ENCODE data around the gene GALP.
"Not testable (repeated sequence)": the region's sequence is repeated elsewhere in the genome, so short reads cannot be mapped to it uniquely, and the experiment has no call there.

The GALP gene

GRCh38 chr19:56162258-56162657 lies 13.6 kb upstream of the GALP start:
- H3K4me1 ChIP-seq (ENCODE audit: control insufficient read depth, insufficient read depth, low read length), result no peaks in the 10 kb centered on the region
- no peaks in the 10 kb centered on the region for H3K27me3 ChIP-seq (replicated peaks; ENCODE audit: control insufficient read depth, insufficient read depth, low read length)
- H3K4me3 ChIP-seq (ENCODE audit: low read length), result no peak overlapping the region
- DNase-seq (ENCODE audit: low read depth), result no peak
- H3K36me3 ChIP-seq (ENCODE audit: control insufficient read depth, insufficient read depth, low read length, severe bottlenecking), result peaks cover 22% of the 10 kb centered on the region
- no peak overlapping the region for H3K9ac ChIP-seq (ENCODE audit: low read length)
- no peaks in the 10 kb centered on the region for H3K9me3 ChIP-seq (ENCODE audit: control insufficient read depth, low read length)

- Histone ChIP-seq H3K4me3 (ENCODE audit: low read length) (no peak overlapping the region), H3K4me1 (ENCODE audit: control insufficient read depth, insufficient read depth, low read length) (no peaks in the 10 kb centered on the region), H3K27me3 (replicated peaks; ENCODE audit: control insufficient read depth, insufficient read depth, low read length) (no peaks in the 10 kb centered on the region), H3K9ac (ENCODE audit: low read length) (no peak overlapping the region), H3K9me3 (ENCODE audit: control insufficient read depth, low read length) (no peaks in the 10 kb centered on the region), H3K36me3 (ENCODE audit: control insufficient read depth, insufficient read depth, low read length, severe bottlenecking) (peaks cover 22% of the 10 kb centered on the region)
- no peak for DNase-seq (ENCODE audit: low read depth)
Observed at GRCh38 chr19:56163097-56163496, 12.7 kb upstream of the GALP start.

- no peak overlapping the region for H3K4me3 ChIP-seq (ENCODE audit: low read length)
- peaks cover 3% of the 10 kb centered on the region for H3K27me3 ChIP-seq (replicated peaks; ENCODE audit: control insufficient read depth, insufficient read depth, low read length)
- H3K36me3 ChIP-seq (ENCODE audit: control insufficient read depth, insufficient read depth, low read length, severe bottlenecking), result no peaks in the 10 kb centered on the region
- DNase-seq (ENCODE audit: low read depth), result peak; percentile 36
- no peaks in the 10 kb centered on the region for H3K9me3 ChIP-seq (ENCODE audit: control insufficient read depth, low read length)
- H3K9ac ChIP-seq (ENCODE audit: low read length), result no peak overlapping the region
- no peaks in the 10 kb centered on the region for H3K4me1 ChIP-seq (ENCODE audit: control insufficient read depth, insufficient read depth, low read length)
Observed at GRCh38 chr19:56167064-56167578, 8.7 kb upstream of the GALP start.

- DNase-seq (ENCODE audit: low read depth), result no peak
Observed at GRCh38 chr19:56170261-56170660, 5.5 kb upstream of the GALP start.

GRCh38 chr19:56174086-56174485 lies 1.7 kb upstream of the GALP start:
- H3K27me3 ChIP-seq (replicated peaks; ENCODE audit: control insufficient read depth, insufficient read depth, low read length), result peaks cover 39% of the 10 kb centered on the region
- H3K36me3 ChIP-seq (ENCODE audit: control insufficient read depth, insufficient read depth, low read length, severe bottlenecking), result no peaks in the 10 kb centered on the region
- no peak overlapping the region for H3K9ac ChIP-seq (ENCODE audit: low read length)
- no peak overlapping the region for H3K4me3 ChIP-seq (ENCODE audit: low read length)
- no peaks in the 10 kb centered on the region for H3K9me3 ChIP-seq (ENCODE audit: control insufficient read depth, low read length)
- DNase-seq (ENCODE audit: low read depth), result no peak
- no peaks in the 10 kb centered on the region for H3K4me1 ChIP-seq (ENCODE audit: control insufficient read depth, insufficient read depth, low read length)

More at GRCh38 chr19:56170261-56170660, 5.5 kb upstream of the GALP start:
- Histone ChIP-seq H3K36me3 (ENCODE audit: control insufficient read depth, insufficient read depth, low read length, severe bottlenecking) (no peaks in the 10 kb centered on the region), H3K4me1 (ENCODE audit: control insufficient read depth, insufficient read depth, low read length) (no peaks in the 10 kb centered on the region), H3K4me3 (ENCODE audit: low read length) (no peak overlapping the region), H3K9me3 (ENCODE audit: control insufficient read depth, low read length) (no peaks in the 10 kb centered on the region), H3K9ac (ENCODE audit: low read length) (no peak overlapping the region), H3K27me3 (replicated peaks; ENCODE audit: control insufficient read depth, insufficient read depth, low read length) (peaks cover 24% of the 10 kb centered on the region)

- Histone ChIP-seq H3K27me3 (replicated peaks; ENCODE audit: control insufficient read depth, insufficient read depth, low read length) (peaks cover 39% of the 10 kb centered on the region), H3K9me3 (ENCODE audit: control insufficient read depth, low read length) (no peaks in the 10 kb centered on the region), H3K9ac (ENCODE audit: low read length) (no peak overlapping the region), H3K4me3 (ENCODE audit: low read length) (no peak overlapping the region), H3K36me3 (ENCODE audit: control insufficient read depth, insufficient read depth, low read length, severe bottlenecking) (no peaks in the 10 kb centered on the region), H3K4me1 (ENCODE audit: control insufficient read depth, insufficient read depth, low read length) (no peaks in the 10 kb centered on the region)
- no peak for DNase-seq (ENCODE audit: low read depth)
Observed at GRCh38 chr19:56174550-56174949, 1.3 kb upstream of the GALP start.

GRCh38 chr19:56176310-56176709 lies 502 bp downstream of the GALP start:
- H3K4me3 ChIP-seq (ENCODE audit: low read length); H3K4me1 ChIP-seq (ENCODE audit: control insufficient read depth, insufficient read depth, low read length); DNase-seq (ENCODE audit: low read depth); H3K9me3 ChIP-seq (ENCODE audit: control insufficient read depth, low read length); H3K36me3 ChIP-seq (ENCODE audit: control insufficient read depth, insufficient read depth, low read length, severe bottlenecking); H3K9ac ChIP-seq (ENCODE audit: low read length): not testable (repeated sequence)
- peaks cover 44% of the 10 kb centered on the region for H3K27me3 ChIP-seq (replicated peaks; ENCODE audit: control insufficient read depth, insufficient read depth, low read length)

- no peaks in the 10 kb centered on the region for H3K4me1 ChIP-seq (ENCODE audit: control insufficient read depth, insufficient read depth, low read length)
- H3K4me3 ChIP-seq (ENCODE audit: low read length), result no peak overlapping the region
- H3K9me3 ChIP-seq (ENCODE audit: control insufficient read depth, low read length), result no peaks in the 10 kb centered on the region
- no peaks in the 10 kb centered on the region for H3K36me3 ChIP-seq (ENCODE audit: control insufficient read depth, insufficient read depth, low read length, severe bottlenecking)
- peaks cover 49% of the 10 kb centered on the region for H3K27me3 ChIP-seq (replicated peaks; ENCODE audit: control insufficient read depth, insufficient read depth, low read length)
- H3K9ac ChIP-seq (ENCODE audit: low read length), result no peak overlapping the region
- no peak for DNase-seq (ENCODE audit: low read depth)
Observed at GRCh38 chr19:56176881-56177280, 1.1 kb downstream of the GALP start.

- DNase-seq (ENCODE audit: low read depth), result no peak
- Histone ChIP-seq H3K4me3 (ENCODE audit: low read length) (no peak overlapping the region), H3K4me1 (ENCODE audit: control insufficient read depth, insufficient read depth, low read length) (no peaks in the 10 kb centered on the region), H3K27me3 (replicated peaks; ENCODE audit: control insufficient read depth, insufficient read depth, low read length) (peaks cover 49% of the 10 kb centered on the region), H3K9me3 (ENCODE audit: control insufficient read depth, low read length) (no peaks in the 10 kb centered on the region), H3K9ac (ENCODE audit: low read length) (no peak overlapping the region), H3K36me3 (ENCODE audit: control insufficient read depth, insufficient read depth, low read length, severe bottlenecking) (no peaks in the 10 kb centered on the region)
Observed at GRCh38 chr19:56177564-56178243, 1.9 kb downstream of the GALP start.

GRCh38 chr19:56189785-56190184 lies 14.0 kb downstream of the GALP start:
- no peak for DNase-seq (ENCODE audit: low read depth)
- H3K9ac ChIP-seq (ENCODE audit: low read length), result no peak overlapping the region

GRCh38 chr19:56191115-56191514 lies 15.3 kb downstream of the GALP start:
- Histone ChIP-seq H3K9me3 (ENCODE audit: control insufficient read depth, low read length) (no peaks in the 10 kb centered on the region), H3K27me3 (replicated peaks; ENCODE audit: control insufficient read depth, insufficient read depth, low read length) (peaks cover 15% of the 10 kb centered on the region), H3K4me1 (ENCODE audit: control insufficient read depth, insufficient read depth, low read length) (no peaks in the 10 kb centered on the region), H3K9ac (ENCODE audit: low read length) (no peak overlapping the region), H3K36me3 (ENCODE audit: control insufficient read depth, insufficient read depth, low read length, severe bottlenecking) (no peaks in the 10 kb centered on the region), H3K4me3 (ENCODE audit: low read length) (no peak overlapping the region)
- no peak for DNase-seq (ENCODE audit: low read depth)

More at GRCh38 chr19:56189785-56190184, 14.0 kb downstream of the GALP start:
- H3K4me1 ChIP-seq (ENCODE audit: control insufficient read depth, insufficient read depth, low read length), result no peaks in the 10 kb centered on the region
- H3K27me3 ChIP-seq (replicated peaks; ENCODE audit: control insufficient read depth, insufficient read depth, low read length), result peaks cover 15% of the 10 kb centered on the region
- no peaks in the 10 kb centered on the region for H3K9me3 ChIP-seq (ENCODE audit: control insufficient read depth, low read length)
- no peaks in the 10 kb centered on the region for H3K36me3 ChIP-seq (ENCODE audit: control insufficient read depth, insufficient read depth, low read length, severe bottlenecking)
- no peak overlapping the region for H3K4me3 ChIP-seq (ENCODE audit: low read length)

GRCh38 chr19:56191711-56192110 lies 15.9 kb downstream of the GALP start:
- no peak overlapping the region for H3K4me3 ChIP-seq (ENCODE audit: low read length)
- no peaks in the 10 kb centered on the region for H3K36me3 ChIP-seq (ENCODE audit: control insufficient read depth, insufficient read depth, low read length, severe bottlenecking)
- no peaks in the 10 kb centered on the region for H3K9me3 ChIP-seq (ENCODE audit: control insufficient read depth, low read length)
- no peak for DNase-seq (ENCODE audit: low read depth)
- H3K4me1 ChIP-seq (ENCODE audit: control insufficient read depth, insufficient read depth, low read length), result no peaks in the 10 kb centered on the region
- H3K9ac ChIP-seq (ENCODE audit: low read length), result no peak overlapping the region
- peaks cover 15% of the 10 kb centered on the region for H3K27me3 ChIP-seq (replicated peaks; ENCODE audit: control insufficient read depth, insufficient read depth, low read length)
